ENCODE data around the gene MVB12B.

DNA sequence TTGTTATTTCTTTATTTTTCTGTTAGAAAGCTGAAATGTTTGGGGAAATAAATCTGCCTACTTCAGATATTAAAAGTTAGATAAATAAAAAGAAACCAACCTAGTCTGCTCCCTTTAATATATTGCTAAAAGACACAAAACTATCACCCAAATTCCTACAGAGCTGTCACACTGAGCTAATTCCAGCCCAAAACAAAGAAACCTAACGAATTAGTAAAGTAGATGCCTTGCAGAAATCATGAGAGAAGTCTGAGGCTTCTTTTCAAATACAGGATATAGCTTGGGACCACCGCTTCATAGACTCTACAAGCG is 164.9 kb downstream of the MVB12B start:
- no peak for TF ChIP-seq POLR2A (IDR thresholded peaks at IDR 0.05)
- TF ChIP-seq, protein P1, sequence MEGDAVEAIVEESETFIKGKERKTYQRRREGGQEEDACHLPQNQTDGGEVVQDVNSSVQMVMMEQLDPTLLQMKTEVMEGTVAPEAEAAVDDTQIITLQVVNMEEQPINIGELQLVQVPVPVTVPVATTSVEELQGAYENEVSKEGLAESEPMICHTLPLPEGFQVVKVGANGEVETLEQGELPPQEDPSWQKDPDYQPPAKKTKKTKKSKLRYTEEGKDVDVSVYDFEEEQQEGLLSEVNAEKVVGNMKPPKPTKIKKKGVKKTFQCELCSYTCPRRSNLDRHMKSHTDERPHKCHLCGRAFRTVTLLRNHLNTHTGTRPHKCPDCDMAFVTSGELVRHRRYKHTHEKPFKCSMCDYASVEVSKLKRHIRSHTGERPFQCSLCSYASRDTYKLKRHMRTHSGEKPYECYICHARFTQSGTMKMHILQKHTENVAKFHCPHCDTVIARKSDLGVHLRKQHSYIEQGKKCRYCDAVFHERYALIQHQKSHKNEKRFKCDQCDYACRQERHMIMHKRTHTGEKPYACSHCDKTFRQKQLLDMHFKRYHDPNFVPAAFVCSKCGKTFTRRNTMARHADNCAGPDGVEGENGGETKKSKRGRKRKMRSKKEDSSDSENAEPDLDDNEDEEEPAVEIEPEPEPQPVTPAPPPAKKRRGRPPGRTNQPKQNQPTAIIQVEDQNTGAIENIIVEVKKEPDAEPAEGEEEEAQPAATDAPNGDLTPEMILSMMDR (IDR thresholded peaks at IDR 0.05): no peak

Data from vagina (tissue), 2 donors.